GM18873 (cell line): Measurements from ENCODE around the gene COL1A2.

ENCODE experiments used
- ATAC-seq: cut with Tn5 transposase; IDR thresholded peaks from one replicate; pipeline ENCODE4 v1.9.1; 2021; ENCODE audit warnings: mild to moderate bottlenecking, moderate library complexity, moderate number of reproducible peaks; ENCODE audit not compliant: unreplicated experiment, low FRiP score

The COL1A2 gene

GRCh38 chr7:94431619-94432280 is 37.1 kb downstream of the COL1A2 start:
- no peak for ATAC-seq

- ATAC-seq = no peak
Measured at GRCh38 chr7:94432281-94432670, 37.6 kb downstream of the COL1A2 start.

- ATAC-seq = no peak
Measured at GRCh38 chr7:94432817-94433216, 38.1 kb downstream of the COL1A2 start.

DNA sequence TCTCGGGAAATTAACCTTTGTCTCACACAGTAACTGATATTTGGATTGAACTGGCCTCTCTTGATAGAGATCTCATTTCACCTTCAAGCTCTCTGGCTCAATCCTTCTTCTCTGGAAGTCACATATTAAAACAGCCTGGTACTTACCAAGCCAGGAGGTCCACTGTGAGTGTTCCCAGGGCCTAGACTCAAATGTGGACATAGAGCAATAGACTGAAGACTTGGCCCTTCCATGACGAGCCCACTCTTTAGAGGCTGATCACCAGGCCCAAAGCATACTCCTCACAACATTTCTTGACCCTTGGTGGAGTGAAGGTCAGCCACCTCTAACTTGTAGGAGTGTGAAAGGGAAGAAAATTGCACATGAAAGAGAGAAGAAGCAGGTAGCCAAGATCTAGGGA is 38.5 kb downstream of the COL1A2 start:
- no peak for ATAC-seq

- ATAC-seq = no peak
Measured at GRCh38 chr7:94434042-94434441, 39.3 kb downstream of the COL1A2 start.

DNA sequence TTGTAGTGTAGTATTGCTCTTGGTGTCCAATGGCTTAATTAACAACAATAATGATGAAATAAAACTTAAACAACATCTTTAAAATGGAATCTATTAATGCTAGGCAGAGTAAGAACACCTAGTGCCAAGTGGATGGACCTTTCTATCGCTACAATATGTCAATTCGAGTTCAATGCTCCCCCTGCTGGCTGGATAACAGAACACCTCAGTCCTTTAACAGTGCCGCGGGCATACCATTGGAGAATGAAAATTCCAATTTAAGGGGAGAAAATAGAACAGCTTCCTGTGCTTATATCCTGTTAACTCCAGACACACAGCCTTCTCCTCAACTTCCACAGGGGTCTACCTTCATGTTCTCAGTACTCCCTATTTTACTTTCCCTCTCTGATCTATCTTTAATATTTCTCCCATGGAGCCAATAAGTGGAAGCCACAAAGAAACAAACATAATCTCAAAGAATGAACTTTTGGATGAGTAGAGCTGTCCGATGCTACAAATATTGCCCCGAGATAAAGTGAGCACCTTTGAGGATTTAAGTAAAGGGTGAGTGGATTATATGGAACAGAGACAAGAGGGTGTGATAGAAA is 41.4 kb downstream of the COL1A2 start:
- peak; percentile 86 for ATAC-seq

- no peak for ATAC-seq
Measured at GRCh38 chr7:94436700-94437099, 42.0 kb downstream of the COL1A2 start.

DNA sequence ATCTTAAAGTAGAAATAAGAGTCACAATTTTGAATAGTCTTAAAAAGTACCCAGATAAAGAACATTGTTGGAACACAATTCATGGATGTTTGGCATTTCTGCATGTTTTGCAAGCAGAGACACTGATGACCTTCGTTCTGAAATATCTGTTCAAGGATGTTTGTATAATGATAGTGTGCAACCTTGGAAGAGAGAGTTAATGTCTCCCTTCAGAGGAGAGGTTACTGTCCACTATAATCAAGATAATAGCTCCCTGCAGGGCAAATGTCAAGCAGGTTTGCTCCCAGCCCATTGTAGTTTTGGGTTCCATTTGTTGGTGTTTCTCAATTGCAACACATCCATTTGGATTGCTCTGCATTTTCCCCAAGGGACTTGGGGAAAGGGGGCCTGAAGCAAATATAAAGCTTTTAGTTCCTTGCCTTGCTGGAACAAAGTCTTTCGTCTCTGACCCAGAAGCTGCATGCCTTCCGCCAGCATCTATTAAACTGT is 45.2 kb downstream of the COL1A2 start:
- no peak for ATAC-seq

DNA sequence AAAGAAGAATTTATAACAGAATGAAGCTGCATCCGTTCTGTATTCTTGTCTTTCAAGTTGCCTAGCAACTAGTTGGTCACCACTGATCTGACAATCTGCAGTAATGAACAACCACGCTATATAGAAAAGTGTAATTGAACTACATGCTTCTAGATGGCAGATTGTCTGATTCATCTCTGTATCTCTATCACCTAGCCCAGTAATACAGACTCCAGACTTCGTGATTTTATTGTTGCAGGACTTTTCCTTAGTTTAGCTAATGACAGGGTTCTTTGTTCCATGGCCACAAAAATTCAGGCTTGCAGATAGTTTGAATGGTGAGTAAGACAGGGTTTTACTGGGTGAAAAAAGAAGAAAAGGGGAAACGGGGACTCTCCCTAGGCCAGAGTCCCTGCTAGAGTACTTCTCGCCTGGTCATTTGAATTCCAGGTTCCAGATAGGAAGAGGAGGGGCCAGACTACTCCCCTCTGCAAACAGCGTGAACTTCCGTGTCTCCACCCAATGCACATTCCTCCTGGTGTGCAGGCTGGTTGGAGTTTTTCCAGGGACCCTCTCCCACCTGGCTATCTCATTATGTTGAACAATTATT is 45.9 kb downstream of the COL1A2 start:
- ATAC-seq = no peak

DNA sequence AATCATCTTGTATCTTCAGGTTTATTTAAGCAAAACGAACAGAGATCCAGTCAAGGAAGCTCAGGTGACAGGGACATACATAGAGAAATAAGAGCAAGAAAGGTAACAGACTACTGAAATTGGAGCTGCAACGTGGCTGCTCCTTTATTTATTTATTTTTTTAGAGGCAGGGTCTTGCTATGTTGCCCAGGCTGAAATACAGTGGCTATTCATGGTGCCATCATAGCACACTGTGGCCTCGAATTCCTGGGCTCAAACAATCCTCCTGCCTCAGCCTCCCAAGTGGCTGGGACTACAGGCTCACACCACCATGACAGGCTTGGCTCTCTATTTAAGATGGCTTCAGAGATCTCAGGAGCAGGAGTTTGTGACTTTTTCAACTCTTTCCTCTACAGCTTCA is 46.4 kb downstream of the COL1A2 start:
- ATAC-seq = no peak

GRCh38 chr7:94442639-94443038 is 47.9 kb downstream of the COL1A2 start:
- no peak for ATAC-seq

- ATAC-seq = no peak
Measured at GRCh38 chr7:94444813-94445212, 50.1 kb downstream of the COL1A2 start.

GRCh38 chr7:94445696-94446194 is 51.0 kb downstream of the COL1A2 start:
- ATAC-seq = no peak

DNA sequence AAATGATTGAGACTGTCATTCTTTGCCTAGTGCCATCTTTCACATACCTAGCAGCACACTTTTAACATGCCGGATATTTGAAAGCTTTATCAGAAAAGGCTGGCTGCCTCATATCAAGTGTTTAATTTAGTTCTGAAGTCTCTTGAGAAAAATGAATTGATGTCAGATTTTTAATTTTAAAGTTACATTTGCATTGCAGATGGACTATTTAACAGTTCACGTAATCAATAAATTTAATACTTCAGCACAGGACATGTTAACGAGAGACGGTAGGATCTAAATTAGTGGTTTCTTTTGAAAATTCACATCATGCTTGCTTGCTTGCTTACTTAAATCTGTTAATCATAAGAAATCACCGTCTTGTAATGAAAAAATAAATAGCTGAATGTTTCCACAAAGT is 51.6 kb downstream of the COL1A2 start:
- no peak for ATAC-seq

DNA sequence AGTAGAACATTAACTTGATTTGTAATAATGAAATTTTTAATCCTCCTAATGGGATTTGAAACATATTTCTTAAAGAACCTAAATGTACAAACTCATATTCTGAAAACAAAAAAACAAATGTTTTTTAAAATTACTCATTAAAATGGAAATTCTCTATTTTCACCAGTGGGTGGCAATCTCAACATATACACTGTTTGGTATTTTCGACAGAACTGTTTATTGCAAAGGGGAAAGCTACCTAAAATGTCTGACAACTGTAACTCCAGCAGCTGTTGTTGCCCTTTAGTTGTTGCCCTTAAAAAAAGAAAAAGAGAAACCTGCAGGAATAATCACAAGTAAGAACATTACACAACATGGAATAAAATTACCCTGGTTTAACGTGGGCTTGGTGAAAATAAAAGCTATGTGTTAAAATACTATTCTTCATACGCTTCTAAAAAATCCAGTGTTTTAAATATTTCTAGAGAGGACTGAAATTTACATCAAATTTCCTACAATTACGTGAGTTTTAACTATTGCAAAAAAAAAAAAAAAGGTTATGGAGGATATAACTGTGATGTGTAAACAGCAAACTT is 54.5 kb downstream of the COL1A2 start:
- ATAC-seq = peak; percentile 62

DNA sequence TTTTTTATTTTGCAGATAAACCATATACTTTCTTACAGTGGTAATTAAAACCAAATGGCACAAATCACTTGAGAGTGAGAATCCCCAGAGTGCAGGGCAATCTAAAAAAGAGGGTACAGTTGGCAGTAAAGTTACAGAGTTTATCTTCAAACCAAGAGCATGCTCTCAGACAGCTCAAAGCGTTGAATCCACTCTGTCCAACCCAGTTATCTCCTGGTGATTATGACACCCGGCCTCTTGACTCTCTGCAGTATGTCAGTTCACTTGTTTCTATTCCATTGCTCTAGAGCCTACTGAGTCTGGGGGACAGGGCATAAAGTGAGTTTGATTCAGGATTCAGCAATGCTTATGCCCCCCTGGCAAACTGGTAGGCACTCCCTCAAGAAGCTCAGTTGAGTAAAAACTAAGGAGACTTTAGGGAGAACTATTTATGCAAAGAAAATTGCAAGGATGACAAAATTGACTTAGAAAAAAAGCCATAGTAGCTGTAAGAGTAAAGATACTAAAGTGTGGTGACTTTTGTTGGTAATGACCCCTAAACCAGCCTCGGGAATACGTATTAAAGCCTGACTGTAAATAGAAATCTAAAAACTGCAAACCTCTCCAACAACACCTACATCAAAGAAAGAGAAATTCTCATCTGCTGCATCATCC is 55.5 kb downstream of the COL1A2 start:
- ATAC-seq = no peak

DNA sequence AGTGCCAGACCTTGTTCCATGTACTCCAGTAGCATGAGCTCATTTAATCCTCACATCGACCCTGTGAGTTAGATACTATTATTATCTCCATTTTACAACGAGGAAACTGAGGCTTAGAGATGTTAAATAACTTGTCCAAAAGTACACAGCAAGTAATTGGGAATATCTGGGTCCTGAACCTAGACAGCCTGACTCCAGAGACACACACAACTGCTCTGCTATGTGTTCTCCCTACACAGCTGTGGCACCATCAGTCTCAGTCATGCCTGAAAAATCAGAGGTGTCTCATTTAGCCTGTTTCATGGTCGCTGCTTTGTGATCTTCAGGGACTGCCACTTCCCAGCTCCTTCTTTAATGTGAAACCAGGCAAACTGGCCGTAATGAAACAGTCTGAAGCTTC is 56.5 kb downstream of the COL1A2 start:
- no peak for ATAC-seq

- ATAC-seq = no peak
Measured at GRCh38 chr7:94452239-94452638, 57.5 kb downstream of the COL1A2 start.

DNA sequence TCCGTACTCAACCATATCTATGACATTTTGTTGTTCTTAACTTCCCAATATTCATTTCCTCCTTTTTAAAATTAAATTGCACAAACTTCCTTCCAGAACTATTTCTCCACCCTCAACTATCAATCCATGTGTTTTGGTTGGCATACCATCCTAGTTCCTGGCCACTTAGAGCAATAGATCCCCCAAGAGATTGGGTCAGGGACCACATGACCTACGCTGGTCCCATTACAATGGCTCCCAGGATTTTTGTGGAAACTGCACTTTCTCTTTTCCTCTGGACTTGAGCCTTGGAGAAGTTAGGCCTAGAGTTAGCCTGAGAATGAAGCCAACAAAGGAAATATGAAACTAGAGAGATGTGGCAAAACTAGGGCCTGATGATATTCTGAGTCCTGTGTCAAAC is 59.2 kb downstream of the COL1A2 start:
- no peak for ATAC-seq

GRCh38 chr7:94458041-94458440 is 63.3 kb downstream of the COL1A2 start:
- no peak for ATAC-seq

GRCh38 chr7:94466516-94466915 is 71.8 kb downstream of the COL1A2 start:
- no peak for ATAC-seq
